ENCODE results near the gene SET.
A peak's percentile ranks its signal among the peaks of the same experiment; 100 is the strongest.

SET gene

DNA sequence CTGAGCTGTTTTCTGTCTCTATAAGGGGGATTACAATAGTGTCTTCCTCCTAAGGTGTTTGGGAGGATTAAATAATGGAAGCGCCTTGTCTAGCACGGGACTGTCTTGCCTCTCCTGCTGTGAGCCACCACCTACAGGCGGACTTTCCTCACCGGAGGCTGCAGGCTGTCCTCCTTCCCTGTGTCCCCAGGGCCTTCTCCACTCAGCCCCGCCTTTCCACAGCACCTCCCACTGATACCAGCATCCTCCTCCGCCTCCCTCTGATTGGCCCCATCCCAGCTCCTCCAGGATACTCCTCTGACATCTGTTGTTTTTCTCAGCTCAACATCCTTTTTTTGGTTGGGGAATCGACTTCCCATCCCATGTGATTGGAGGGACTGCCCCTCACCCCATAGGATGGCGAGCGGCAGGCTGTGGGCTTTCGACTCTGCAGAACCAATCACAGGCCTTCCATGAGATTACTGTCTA, 35.8 kb downstream of the SET start:
- Histone ChIP-seq H3K9ac (ENCODE audit: low read depth, low read length) (peak overlapping the region; percentile 40; the same call in 1 of the 2 replicates), H3K4me1 (ENCODE audit: insufficient read depth, low read length) (no peaks in the 10 kb centered on the region; the same call in 1 of the 2 replicates), H3K9me3 (ENCODE audit: control insufficient read depth, insufficient read depth, low read length) (no peaks in the 10 kb centered on the region), H3K36me3 (ENCODE audit: insufficient read depth, low read length) (no peaks in the 10 kb centered on the region; the same call in 1 of the 2 replicates)

DNA sequence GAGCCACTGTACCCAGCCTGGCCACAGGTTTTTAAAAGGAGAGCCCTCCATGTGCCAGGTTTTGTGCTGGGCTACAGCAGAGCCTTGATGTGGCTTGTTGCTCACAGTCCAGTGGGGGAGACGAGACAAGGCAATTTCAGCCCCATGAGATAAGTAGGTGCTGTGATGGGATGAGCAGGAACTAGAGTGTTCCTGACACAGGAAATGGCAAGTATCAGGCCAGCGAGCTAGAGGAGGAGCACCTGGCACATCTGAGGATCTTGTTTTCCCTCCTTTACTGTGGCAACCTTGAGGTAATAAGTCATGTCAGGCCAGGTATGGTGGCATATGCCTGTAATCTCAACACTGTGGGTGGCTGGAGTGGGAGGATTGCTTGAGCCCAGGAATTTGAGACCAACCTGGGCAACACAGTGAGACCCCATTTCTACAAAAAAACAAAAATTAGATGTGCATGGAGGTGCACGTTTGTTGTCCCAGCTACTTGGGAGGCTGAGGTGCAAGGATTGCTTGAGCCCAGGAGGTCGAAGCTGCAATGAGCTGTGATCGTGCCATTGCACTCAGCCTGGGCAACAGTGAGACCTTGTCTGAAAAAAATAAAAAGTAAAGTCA, 38.7 kb downstream of the SET start:
- no peak overlapping the region for H3K9ac ChIP-seq (ENCODE audit: low read depth, low read length)
- H3K4me1 ChIP-seq (ENCODE audit: insufficient read depth, low read length) = no peaks in the 10 kb centered on the region; the same call in 1 of the 2 replicates
- H3K9me3 ChIP-seq (ENCODE audit: control insufficient read depth, insufficient read depth, low read length) = no peaks in the 10 kb centered on the region
- H3K36me3 ChIP-seq (ENCODE audit: insufficient read depth, low read length) = peaks cover 4% of the 10 kb centered on the region; the same call in 1 of the 2 replicates

DNA sequence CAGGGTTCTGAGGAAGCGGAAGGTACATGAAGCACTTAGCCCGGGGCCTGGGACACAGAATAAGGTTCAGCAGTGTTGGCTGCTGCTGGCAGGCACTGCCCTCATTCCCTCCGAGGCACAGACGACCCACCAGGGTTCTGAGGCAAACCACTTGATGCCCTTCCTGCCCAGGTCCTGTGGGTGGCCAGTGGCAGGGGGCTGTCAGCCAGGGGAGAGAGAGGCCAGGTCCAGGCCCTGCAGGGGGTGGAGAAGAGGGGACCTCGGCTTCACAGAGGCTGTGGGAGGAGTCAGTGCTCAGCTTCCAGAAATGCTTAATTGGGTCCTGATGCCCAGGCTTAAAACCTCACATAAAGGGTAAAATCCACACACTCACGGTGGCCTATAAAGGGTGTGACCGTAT, 39.3 kb downstream of the SET start:
- Histone ChIP-seq H3K9me3 (ENCODE audit: control insufficient read depth, insufficient read depth, low read length) (no peaks in the 10 kb centered on the region), H3K9ac (ENCODE audit: low read depth, low read length) (no peak overlapping the region), H3K36me3 (ENCODE audit: insufficient read depth, low read length) (peaks cover 4% of the 10 kb centered on the region; the same call in 1 of the 2 replicates), H3K4me1 (ENCODE audit: insufficient read depth, low read length) (no peaks in the 10 kb centered on the region)

DNA sequence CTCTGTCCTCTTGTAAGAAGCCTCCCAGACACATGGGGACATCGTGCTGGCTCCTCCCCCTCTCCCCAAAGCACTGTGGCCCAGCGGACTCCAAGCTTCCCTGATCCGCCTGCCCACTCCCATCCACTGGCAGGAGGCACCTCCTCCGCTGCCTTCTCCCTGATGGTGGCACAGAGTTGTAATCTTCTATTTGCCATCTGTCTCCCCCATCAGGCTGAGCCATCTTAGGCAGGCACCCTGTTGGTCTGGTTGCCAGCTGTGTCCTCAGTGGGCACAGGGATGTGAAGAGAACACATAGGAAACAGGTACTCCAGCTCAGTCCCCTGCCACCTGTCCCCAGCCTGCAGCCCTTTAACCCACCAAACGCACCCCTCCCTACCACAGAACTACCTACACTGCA, 40.3 kb downstream of the SET start:
- Histone ChIP-seq H3K4me1 (ENCODE audit: insufficient read depth, low read length) (no peaks in the 10 kb centered on the region), H3K36me3 (ENCODE audit: insufficient read depth, low read length) (peaks cover 4% of the 10 kb centered on the region; the same call in 1 of the 2 replicates), H3K9me3 (ENCODE audit: control insufficient read depth, insufficient read depth, low read length) (no peaks in the 10 kb centered on the region), H3K9ac (ENCODE audit: low read depth, low read length) (no peak overlapping the region)

DNA sequence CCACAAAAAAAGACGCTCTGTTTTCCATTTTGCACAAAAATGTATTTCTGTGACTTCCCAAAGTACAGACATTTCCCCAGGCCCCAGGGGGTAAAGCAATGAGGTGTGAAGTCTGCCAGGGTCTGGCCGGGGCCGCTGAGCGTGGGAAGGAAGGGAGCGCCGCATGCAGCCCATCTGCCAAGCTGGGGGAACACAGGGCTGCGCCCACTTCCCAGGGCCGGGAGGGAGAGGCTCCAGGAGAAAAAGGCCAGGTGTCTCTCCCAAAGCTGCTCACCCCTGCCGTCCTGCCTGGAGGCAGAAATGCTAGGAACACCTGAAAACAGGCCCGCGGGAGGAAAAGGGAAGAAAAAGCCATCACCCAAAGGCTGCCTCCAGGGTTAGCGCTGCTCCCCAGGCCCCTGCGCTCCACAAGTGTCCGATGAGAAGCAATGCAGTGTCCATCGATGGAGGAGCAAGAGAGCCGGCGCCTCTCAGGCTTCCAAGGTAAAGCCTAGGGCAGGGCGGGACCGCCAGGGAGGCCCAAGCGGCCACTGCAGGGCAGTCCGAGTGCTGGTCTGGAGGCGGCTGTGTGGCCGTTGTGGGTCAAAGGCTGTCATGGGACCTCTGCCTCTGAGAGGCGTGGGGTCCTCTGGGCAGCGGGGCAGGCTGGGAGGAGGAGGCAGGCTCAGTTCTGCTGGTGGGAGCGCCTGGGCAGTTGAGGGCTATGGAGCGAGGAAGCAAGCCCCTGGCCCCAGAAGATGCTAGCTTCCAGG, 40.9 kb downstream of the SET start:
- Histone ChIP-seq H3K36me3 (ENCODE audit: insufficient read depth, low read length) (peaks cover 4% of the 10 kb centered on the region; the same call in 1 of the 2 replicates), H3K9me3 (ENCODE audit: control insufficient read depth, insufficient read depth, low read length) (no peaks in the 10 kb centered on the region), H3K9ac (ENCODE audit: low read depth, low read length) (no peak overlapping the region), H3K4me1 (ENCODE audit: insufficient read depth, low read length) (no peaks in the 10 kb centered on the region)

DNA sequence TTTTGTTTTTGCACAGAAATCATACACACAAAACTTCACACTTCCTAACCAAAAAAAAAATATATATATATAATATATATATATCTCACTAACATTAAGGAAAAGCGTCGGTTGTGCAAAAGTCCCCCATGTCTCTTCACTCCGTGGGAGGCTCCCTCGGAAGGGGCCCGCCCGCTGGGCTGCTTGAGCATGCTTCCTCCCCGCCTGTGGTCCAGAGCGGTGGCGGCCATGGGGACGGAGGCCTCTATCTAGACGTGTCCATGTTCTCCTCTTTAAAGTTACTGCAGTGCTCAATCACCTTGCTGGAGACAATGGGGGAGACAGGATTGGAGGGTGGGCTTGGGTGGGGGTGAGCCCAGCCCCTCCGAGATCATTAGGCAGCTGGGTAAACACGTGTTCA, 42.1 kb downstream of the SET start:
- H3K9ac ChIP-seq (ENCODE audit: low read depth, low read length) = no peak overlapping the region
- no peaks in the 10 kb centered on the region for H3K4me1 ChIP-seq (ENCODE audit: insufficient read depth, low read length)
- peaks cover 4% of the 10 kb centered on the region; the same call in 1 of the 2 replicates for H3K36me3 ChIP-seq (ENCODE audit: insufficient read depth, low read length)
- H3K9me3 ChIP-seq (ENCODE audit: control insufficient read depth, insufficient read depth, low read length) = no peaks in the 10 kb centered on the region

DNA sequence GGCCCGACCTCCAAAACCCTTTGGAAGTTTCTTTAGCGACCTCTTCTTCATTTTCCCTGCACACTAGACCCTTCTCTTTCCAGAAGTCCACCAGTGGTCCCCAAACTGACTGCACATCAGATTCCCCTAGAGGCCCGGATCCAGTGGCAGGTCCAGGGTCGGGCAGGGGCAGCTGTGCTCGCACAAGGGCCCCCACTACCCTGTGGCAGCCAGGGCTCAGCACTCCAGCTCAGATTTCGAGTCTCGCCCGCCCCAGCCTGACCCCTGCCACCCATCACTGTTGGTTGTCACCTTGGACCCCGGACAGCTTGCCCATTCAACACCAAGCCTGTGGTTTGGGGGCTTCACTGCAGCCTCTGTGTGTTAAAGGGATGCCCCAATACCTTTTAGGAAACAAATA, 42.7 kb downstream of the SET start:
- Histone ChIP-seq H3K4me1 (ENCODE audit: insufficient read depth, low read length) (no peaks in the 10 kb centered on the region), H3K36me3 (ENCODE audit: insufficient read depth, low read length) (peaks cover 4% of the 10 kb centered on the region; the same call in 1 of the 2 replicates), H3K9me3 (ENCODE audit: control insufficient read depth, insufficient read depth, low read length) (no peaks in the 10 kb centered on the region), H3K9ac (ENCODE audit: low read depth, low read length) (no peak overlapping the region)

DNA sequence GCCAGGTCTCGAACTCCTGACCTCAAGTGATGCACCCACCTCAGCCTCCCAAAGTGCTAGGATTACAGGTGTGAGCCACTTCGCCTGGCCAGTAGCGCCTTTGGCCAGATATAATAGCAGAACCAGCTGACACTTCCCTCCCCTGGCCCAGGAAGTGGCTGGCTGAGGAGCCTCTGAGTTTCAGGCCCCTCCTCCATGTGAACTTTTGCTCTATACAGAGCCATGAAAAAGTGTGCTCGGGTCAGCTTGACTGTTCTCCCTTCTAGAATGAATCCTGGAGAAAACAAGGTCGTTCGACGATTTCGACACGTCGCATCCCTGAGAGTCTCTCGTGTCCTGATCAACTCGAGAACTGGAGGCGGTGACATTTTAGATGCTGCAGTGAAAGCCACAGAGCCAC, 43.6 kb downstream of the SET start:
- Histone ChIP-seq H3K9ac (ENCODE audit: low read depth, low read length) (no peak overlapping the region), H3K4me1 (ENCODE audit: insufficient read depth, low read length) (no peaks in the 10 kb centered on the region), H3K36me3 (ENCODE audit: insufficient read depth, low read length) (peaks cover 4% of the 10 kb centered on the region; the same call in 1 of the 2 replicates), H3K9me3 (ENCODE audit: control insufficient read depth, insufficient read depth, low read length) (no peaks in the 10 kb centered on the region)

DNA sequence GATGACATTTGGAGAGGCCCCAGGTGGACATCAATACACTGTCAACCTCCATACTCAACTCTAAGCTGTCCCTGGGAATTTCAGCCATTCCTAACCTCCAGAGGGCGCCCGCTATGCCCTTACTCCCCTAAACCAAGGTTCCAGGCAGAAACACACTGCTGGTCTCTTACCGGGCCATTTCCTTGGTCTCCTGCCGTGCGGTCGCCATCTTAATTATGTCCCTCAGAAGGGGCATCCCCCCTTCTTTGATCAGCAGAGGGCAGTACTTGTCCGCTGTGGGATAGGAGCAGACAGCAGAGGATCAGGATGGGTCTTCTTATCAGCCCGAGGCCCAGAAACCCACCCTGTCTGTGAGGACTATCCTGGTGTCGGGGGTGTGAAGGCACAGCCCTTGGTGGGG, 44.2 kb downstream of the SET start:
- Histone ChIP-seq H3K9me3 (ENCODE audit: control insufficient read depth, insufficient read depth, low read length) (no peaks in the 10 kb centered on the region), H3K9ac (ENCODE audit: low read depth, low read length) (no peak overlapping the region), H3K36me3 (ENCODE audit: insufficient read depth, low read length) (peaks cover 4% of the 10 kb centered on the region; the same call in 1 of the 2 replicates), H3K4me1 (ENCODE audit: insufficient read depth, low read length) (no peaks in the 10 kb centered on the region)

DNA sequence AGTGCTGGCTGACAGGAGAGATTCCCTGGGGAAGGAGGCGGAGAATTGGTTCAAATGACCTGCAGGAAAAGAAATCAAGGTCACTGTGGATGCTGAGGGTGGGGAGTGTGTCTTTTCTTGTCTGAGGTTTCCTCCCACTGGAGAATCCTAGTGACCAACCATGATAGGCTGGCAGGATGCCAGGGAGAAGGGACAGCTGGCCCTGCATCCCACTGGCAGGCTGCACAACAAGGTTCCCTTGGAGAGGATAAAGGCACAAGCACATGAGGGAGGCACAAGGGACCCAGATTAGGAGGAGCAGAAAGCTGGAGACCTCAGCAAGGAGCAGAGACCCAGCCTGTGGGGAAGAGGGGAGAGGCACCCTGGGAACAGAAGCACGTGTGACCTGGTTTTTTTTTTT, 46.4 kb downstream of the SET start:
- H3K9me3 ChIP-seq (ENCODE audit: control insufficient read depth, insufficient read depth, low read length) = no peaks in the 10 kb centered on the region
- H3K4me1 ChIP-seq (ENCODE audit: insufficient read depth, low read length) = no peaks in the 10 kb centered on the region
- H3K36me3 ChIP-seq (ENCODE audit: insufficient read depth, low read length) = peaks cover 10% of the 10 kb centered on the region; the same call in 1 of the 2 replicates
- no peak overlapping the region for H3K9ac ChIP-seq (ENCODE audit: low read depth, low read length)

DNA sequence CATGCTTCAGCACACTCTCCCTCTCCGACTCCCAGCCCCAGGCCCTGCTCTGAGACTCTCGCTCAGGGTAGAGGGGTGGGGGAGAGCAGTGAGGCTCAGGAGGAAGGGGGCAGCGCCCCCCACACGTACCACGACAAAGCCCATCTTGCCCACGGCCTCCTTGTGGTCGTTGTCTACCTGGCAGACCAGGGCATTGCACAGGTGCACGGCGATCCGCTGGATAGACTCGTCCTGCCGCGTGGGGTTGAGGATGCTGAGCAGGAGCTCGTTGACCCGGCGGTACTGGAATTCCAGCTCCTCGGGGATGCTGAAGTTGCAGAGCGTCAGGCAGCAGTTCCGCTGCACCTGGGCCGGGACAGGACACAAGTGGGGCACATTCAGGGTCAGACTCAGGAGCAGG, 53.4 kb downstream of the SET start:
- Histone ChIP-seq H3K9ac (ENCODE audit: low read depth, low read length) (no peak overlapping the region), H3K9me3 (ENCODE audit: control insufficient read depth, insufficient read depth, low read length) (no peaks in the 10 kb centered on the region), H3K36me3 (ENCODE audit: insufficient read depth, low read length) (peaks cover 11% of the 10 kb centered on the region; the same call in 1 of the 2 replicates), H3K4me1 (ENCODE audit: insufficient read depth, low read length) (no peaks in the 10 kb centered on the region)

DNA sequence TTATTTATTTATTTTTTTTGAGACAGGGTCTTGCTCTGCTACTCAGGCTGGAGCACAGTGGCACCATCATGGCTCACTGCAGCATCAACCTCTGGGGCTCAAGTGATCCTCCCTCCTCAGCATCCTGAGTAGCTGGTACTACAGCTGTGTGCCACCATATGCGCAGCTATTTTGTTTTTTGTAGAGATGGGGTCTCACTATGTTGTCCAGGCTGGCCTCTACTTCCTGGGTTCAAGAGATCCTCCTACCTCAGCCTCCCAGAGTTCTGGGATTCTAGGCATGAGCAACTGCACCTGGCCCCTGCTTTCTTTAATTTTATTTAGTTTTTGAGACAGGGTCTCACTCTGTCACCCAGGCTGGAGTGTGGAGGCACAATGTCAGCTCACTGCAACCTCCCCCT, 54.4 kb downstream of the SET start:
- no peaks in the 10 kb centered on the region for H3K4me1 ChIP-seq (ENCODE audit: insufficient read depth, low read length)
- no peaks in the 10 kb centered on the region for H3K9me3 ChIP-seq (ENCODE audit: control insufficient read depth, insufficient read depth, low read length)
- H3K9ac ChIP-seq (ENCODE audit: low read depth, low read length) = no peak overlapping the region
- peaks cover 11% of the 10 kb centered on the region; the same call in 1 of the 2 replicates for H3K36me3 ChIP-seq (ENCODE audit: insufficient read depth, low read length)

Measured in ES-I3 (cell line).